K562 (cell line): ENCODE results near the gene HDHD5.
A peak's percentile ranks its signal among the peaks of the same experiment; 100 is the strongest.

Source experiments
- CBFB ChIP-seq: sonication (generic); formaldehyde crosslinking; IDR thresholded peaks from 2 replicates; pipeline ENCODE4 v1.4.0; 2020; ENCODE audit warnings: mild to moderate bottlenecking, missing genetic modification reagents
- CTCF ChIP-seq, 3 experiments: IDR thresholded peaks in 2 of 3; conservative IDR thresholded peaks in 1 of 3; 2 replicates each; pipeline ENCODE4 v1.5.1; 2011 to 2012; ENCODE audit warnings: low read length in 3 of 3, mild to moderate bottlenecking in 3 of 3, control low read depth in 2 of 3, improper control_type of control experiment in 1 of 3, inconsistent platforms in 1 of 3, low read depth in 1 of 3, mixed read lengths in 1 of 3, moderate library complexity in 1 of 3; ENCODE audit not compliant: insufficient read depth in 2 of 3
- ETS1 ChIP-seq: conservative IDR thresholded peaks from 2 replicates; pipeline ENCODE4 v1.6.1; 2011; ENCODE audit warnings: low read depth, mild to moderate bottlenecking, low read length; ENCODE audit not compliant: control insufficient read depth
- HNRNPUL1 ChIP-seq: fragments of 200-400 bp; formaldehyde crosslinking; IDR thresholded peaks from 2 replicates; pipeline ENCODE4 v1.6.1; 2017; ENCODE audit warnings: low read length
- RNF2 ChIP-seq: sonication (generic); IDR thresholded peaks from 2 replicates; pipeline ENCODE4 v1.6.1; 2016
- SMARCC2 ChIP-seq: fragments of 450-650 bp; IDR thresholded peaks from 2 replicates; pipeline ENCODE4 v1.6.1; 2017; ENCODE audit warnings: antibody characterized with exemption, moderate library complexity, mild to moderate bottlenecking, low read depth
- TBP ChIP-seq: optimal IDR thresholded peaks from 2 replicates; pipeline ENCODE3; 2011; ENCODE audit warnings: low read depth, low read length, improper control_type of control experiment
- TEAD4 ChIP-seq, 2 experiments: sonication (generic) in 1 of 2; formaldehyde crosslinking in 1 of 2; IDR thresholded peaks; 2 replicates each; pipeline versions ENCODE4 v1.6.1 to v1.8.0; 2012 to 2022; ENCODE audit warnings: borderline replicate concordance in 1 of 2, inconsistent platforms in 1 of 2, low read length in 1 of 2, mild to moderate bottlenecking in 1 of 2, missing genetic modification reagents in 1 of 2
- ZBTB8A ChIP-seq: fragments of 450-650 bp; IDR thresholded peaks from 2 replicates; pipeline ENCODE4 v1.6.1; 2018; ENCODE audit warnings: mild to moderate bottlenecking, moderate library complexity; ENCODE audit not compliant: partially characterized antibody
- ZNF507 ChIP-seq: conservative IDR thresholded peaks from 2 replicates; pipeline ENCODE4 v1.6.1; 2017; ENCODE audit warnings: missing genetic modification characterization, missing compliant biosample characterization
- ZNF639 ChIP-seq, 2 experiments: fragments of 200-800 bp in 1 of 2; sonication (Bioruptor generic) in 1 of 2; sonication (generic) in 1 of 2; formaldehyde crosslinking in 1 of 2; IDR thresholded peaks in 1 of 2; conservative IDR thresholded peaks in 1 of 2; 2 replicates each; pipeline versions ENCODE4 v1.5.0 to v1.6.1; 2016 to 2020; ENCODE audit warnings: missing compliant biosample characterization in 1 of 2, missing genetic modification characterization in 1 of 2, missing genetic modification reagents in 1 of 2

GRCh38 chr22:17119481-17120202 lies 39.4 kb downstream of the HDHD5 start:
- TF ChIP-seq CTCF (IDR thresholded peaks at IDR 0.05 in 2 of 3, conservative IDR thresholded peaks at IDR 0.05 in 1 of 3; ENCODE audit: insufficient read depth in 2 of 3, low read depth in 1 of 3, low read length in 3 of 3) (peak; percentile 60 to 77 (median 71)), ZBTB8A (no peak), TEAD4 (IDR thresholded peaks at IDR 0.05; ENCODE audit: low read length) (no peak), TEAD4 (CRISPR knock-in tag; IDR thresholded peaks at IDR 0.05; ENCODE audit: borderline replicate concordance) (no peak), SMARCC2 (no peak), RNF2 (no peak), ZNF507 (tag) (no peak), CBFB (no peak), HNRNPUL1 (no peak), ETS1 (no peak), TBP (no peak), ZNF639 (CRISPR knock-in tag; conservative IDR thresholded peaks at IDR 0.05 in 1 of 2, IDR thresholded peaks at IDR 0.05 in 1 of 2) (no peak)
